ENCODE data around the gene TRAF3IP1. TPM values are rescaled to one million over a fixed set of nuclear protein-coding genes. Genes with fewer than 3 reads are reported as not detected.

The TRAF3IP1 gene
- total RNA-seq, 1 experiment from 2014 or later = 6.8 TPM

DNA sequence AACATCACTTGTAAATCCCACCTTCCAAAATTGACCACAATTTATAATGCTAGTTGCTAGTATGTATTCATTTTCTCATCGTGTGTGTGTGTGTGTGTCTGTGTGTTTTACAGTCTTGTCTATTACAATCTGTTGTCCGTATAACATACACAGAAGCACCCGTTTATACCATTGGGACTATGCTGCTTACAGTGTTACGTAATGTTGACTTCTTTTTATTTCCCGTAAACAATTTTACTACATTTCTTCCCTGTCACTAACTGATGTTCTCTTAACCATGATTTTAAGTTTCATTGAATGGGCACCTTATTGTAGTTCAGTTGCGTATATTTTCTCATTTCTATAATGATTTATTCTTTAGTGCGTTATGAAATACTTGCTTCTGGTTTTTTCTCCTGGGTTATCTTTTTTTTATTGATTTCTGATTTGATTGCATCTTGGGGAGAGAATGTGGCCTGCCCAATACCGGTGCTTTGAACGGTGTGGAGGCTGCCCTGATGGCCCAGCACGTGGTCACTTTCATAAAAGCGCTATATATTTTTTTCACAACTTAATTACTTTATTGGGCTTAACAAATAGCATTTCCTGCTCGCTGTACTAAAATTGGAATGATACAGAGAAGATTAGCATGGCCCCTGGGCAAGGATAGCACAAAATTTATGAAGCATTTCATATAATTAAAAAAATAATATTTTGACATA, 91.9 kb downstream of the TRAF3IP1 start:
- in situ Hi-C loops (cut with HindIII; ENCODE audit: low pct_unique_long_range_greater_than_20kb, low sequenced_read_pairs) = no loop called here
- DNase-seq (ENCODE audit: low read depth) = no peak

DNA sequence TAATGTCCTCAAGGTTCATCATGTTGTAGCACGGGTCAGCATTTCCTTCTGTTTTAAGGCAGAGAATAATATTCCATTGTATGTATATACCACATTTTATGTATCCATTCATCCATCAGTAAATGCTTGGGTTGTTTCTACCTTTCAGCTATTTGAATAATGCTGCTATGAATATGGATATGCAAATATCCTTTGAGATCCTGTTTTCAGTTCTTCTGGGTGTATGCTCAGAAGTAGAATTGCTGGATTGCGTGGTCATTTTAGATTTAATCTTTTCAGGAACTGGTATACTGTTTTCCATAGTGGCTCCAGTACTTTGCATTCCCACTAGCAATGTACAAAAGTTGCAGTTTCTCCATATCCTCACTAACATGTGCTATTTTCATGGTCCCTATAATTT, 93.0 kb downstream of the TRAF3IP1 start:
- in situ Hi-C loops (cut with HindIII; ENCODE audit: low pct_unique_long_range_greater_than_20kb, low sequenced_read_pairs) = no loop called here

DNA sequence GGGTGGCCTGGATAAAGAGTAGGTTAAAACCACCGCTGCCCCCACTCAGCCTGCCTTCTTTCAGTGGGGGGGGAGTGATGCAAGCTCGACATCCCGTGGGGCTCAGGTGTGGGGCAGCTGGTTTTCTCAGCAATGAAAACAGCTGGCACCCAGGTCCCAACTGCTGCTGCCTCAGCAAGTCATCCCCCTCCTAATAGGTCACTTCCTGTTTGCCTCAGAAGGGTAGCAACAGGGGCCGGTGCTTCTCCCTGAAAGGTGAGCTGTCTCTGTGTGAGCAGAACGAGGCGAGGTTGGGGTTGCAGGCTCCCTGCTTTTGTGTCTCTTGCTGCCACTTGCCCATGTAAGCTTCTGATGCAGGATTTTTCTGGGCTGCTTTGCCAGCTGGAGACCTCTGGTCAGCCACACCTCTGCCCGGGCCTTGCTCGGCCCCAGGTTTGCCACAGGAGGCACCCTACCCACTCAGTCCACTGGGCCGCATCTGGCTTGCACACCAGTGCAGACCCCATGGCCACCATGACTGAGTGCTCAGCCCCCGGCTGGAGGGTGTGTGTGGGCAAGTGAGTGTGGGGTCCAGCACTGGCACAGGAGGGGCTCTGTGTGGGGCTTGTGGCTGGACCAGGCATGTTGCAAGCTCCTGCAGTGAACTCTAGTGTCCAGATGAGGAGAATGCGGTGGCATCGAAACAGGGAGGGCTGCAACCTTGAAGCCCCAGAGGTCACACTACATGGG, 94.9 kb downstream of the TRAF3IP1 start:
- in situ Hi-C loops (cut with HindIII; ENCODE audit: low pct_unique_long_range_greater_than_20kb, low sequenced_read_pairs) = no loop called here
- DNase-seq (ENCODE audit: low read depth) = no peak

More for the DNA sequence above, 93.0 kb downstream of the TRAF3IP1 start:
- no peak for DNase-seq (ENCODE audit: low read depth)

- in situ Hi-C loops (cut with HindIII; ENCODE audit: low pct_unique_long_range_greater_than_20kb, low sequenced_read_pairs) = no loop called here
- no peak for DNase-seq (ENCODE audit: low read depth)
Measured at GRCh38 chr2:238415893-238416292, 95.6 kb downstream of the TRAF3IP1 start.

DNA sequence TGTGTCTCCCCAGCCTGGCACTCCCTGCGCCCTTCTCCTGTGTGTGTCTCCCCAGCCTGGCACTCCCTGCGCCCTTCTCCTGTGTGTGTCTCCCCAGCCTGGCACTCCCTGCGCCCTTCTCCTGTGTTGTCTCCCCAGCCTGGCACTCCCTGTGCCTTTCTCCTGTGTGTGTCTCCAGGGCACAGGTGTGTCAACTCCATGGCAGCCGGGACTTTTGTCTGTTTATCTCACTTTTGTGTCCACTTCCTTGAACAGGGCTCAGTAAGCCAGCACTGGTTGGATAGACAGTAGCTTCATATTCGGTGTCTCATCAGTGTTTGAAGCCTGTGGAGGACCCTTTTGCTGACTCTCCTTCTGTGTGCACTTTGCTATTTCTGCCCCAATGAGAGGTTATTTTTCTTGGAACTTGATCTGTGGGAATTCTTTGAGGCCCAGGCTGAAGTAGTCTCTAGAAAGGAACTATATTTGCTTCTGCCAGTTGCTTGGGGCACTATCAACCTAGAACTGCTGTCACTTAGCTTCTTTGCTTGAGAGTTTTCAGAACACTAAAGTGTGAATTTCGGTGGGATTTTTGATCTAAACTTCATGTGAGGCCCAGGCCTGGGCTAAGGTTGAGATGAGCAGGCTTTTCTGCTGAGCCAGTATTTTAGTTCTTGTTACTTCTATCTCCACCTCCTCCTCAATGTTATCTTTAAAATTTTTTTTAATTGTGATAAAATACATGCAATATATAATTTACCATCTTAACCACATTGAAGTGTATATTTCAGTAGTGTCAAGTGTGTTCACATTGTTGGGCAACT, 98.1 kb downstream of the TRAF3IP1 start:
- DNase-seq (ENCODE audit: low read depth) = no peak
- in situ Hi-C loops (cut with HindIII; ENCODE audit: low pct_unique_long_range_greater_than_20kb, low sequenced_read_pairs) = no loop called here

GRCh38 chr2:238418999-238419546, 98.8 kb downstream of the TRAF3IP1 start:
- in situ Hi-C loops (cut with HindIII; ENCODE audit: low pct_unique_long_range_greater_than_20kb, low sequenced_read_pairs) = no loop called here
- DNase-seq (ENCODE audit: low read depth) = no peak

GRCh38 chr2:238420442-238420841, 100.1 kb downstream of the TRAF3IP1 start:
- no peak for DNase-seq (ENCODE audit: low read depth)
- in situ Hi-C loops (cut with HindIII; ENCODE audit: low pct_unique_long_range_greater_than_20kb, low sequenced_read_pairs) = no loop called here

DNA sequence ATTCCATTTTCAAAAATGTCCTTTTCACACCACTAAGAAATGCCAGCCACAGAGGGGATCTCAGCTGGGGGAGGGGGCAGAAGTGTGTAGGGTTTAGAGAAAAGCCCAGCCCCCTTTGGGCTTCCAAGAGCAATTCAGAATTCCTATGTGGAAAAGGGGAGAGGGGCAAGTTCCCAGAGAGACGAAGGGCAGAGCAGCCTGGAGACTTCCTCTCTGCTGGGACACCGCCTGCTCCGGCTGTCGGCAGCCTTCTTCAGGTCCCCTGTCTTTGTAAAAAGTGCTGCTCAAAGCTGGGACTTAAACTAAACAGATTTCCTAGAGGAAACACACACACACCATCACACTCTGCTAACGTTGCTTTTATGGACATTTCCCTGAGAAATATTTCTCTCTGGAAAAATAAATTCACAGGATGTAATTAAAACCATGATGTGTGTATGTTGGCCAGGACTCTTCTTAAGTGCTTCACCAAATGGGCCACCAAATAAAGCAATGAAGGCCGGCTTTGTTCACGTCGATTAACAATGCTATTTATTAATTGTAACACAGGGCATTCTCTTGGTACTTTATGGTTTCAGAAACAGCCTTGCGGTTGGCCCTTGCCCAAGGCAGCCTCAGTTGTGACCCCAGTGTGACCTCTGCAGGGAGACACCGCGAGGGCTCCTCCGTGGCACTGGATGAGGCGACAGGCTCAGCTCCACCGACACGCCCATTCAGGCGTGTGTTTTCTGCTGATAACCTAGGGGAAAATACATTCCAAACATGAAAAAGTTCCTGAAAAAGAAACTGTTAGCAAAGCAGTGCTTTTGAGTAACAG, 100.8 kb downstream of the TRAF3IP1 start:
- in situ Hi-C loops (cut with HindIII; ENCODE audit: low pct_unique_long_range_greater_than_20kb, low sequenced_read_pairs) = no loop called here

GRCh38 chr2:238421695-238422035, 101.3 kb downstream of the TRAF3IP1 start:
- in situ Hi-C loops (cut with HindIII; ENCODE audit: low pct_unique_long_range_greater_than_20kb, low sequenced_read_pairs) = no loop called here
- no peak for DNase-seq (ENCODE audit: low read depth)

More for the DNA sequence above, 100.8 kb downstream of the TRAF3IP1 start:
- no peak for DNase-seq (ENCODE audit: low read depth)

- in situ Hi-C loops (cut with HindIII; ENCODE audit: low pct_unique_long_range_greater_than_20kb, low sequenced_read_pairs) = no loop called here
- DNase-seq (ENCODE audit: low read depth) = no peak
Measured at GRCh38 chr2:238422285-238422684, 102.0 kb downstream of the TRAF3IP1 start.

- in situ Hi-C loops (cut with HindIII; ENCODE audit: low pct_unique_long_range_greater_than_20kb, low sequenced_read_pairs) = no loop called here
- DNase-seq (ENCODE audit: low read depth) = no peak
Measured at GRCh38 chr2:238422940-238423339, 102.6 kb downstream of the TRAF3IP1 start.

GRCh38 chr2:238423561-238424312, 103.4 kb downstream of the TRAF3IP1 start:
- no peak for DNase-seq (ENCODE audit: low read depth)
- in situ Hi-C loops (cut with HindIII; ENCODE audit: low pct_unique_long_range_greater_than_20kb, low sequenced_read_pairs) = no loop called here

- DNase-seq (ENCODE audit: low read depth) = no peak
- in situ Hi-C loops (cut with HindIII; ENCODE audit: low pct_unique_long_range_greater_than_20kb, low sequenced_read_pairs) = no loop called here
Measured at GRCh38 chr2:238424313-238424700, 104.0 kb downstream of the TRAF3IP1 start.

DNA sequence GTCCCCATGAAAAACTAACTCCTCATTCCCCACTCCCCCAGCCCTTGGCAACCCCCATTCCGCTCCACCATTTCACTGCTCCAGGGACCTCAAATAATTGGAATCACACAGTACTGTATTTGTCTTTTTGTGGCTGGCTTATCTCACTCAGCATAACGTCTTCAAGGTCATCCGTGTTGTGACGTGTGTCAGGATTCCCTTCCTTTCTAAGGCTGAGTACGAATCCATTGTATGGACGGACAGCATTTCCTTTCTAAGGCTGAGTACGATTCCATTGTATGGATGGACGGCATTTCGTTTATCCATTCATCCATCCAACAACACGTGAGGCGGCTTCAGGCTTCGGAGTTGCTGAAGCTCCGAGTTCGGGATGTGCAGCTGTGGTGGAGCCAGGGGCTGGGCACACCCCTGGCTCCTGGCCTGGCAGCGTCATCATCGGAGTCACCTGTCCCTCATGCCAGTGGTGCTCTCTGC, 105.2 kb downstream of the TRAF3IP1 start:
- in situ Hi-C loops (cut with HindIII; ENCODE audit: low pct_unique_long_range_greater_than_20kb, low sequenced_read_pairs) = no loop called here

GRCh38 chr2:238425979-238426567, 105.8 kb downstream of the TRAF3IP1 start:
- in situ Hi-C loops (cut with HindIII; ENCODE audit: low pct_unique_long_range_greater_than_20kb, low sequenced_read_pairs) = no loop called here
- no peak for DNase-seq (ENCODE audit: low read depth)

More for the DNA sequence above, 105.2 kb downstream of the TRAF3IP1 start:
- DNase-seq (ENCODE audit: low read depth) = no peak

DNA sequence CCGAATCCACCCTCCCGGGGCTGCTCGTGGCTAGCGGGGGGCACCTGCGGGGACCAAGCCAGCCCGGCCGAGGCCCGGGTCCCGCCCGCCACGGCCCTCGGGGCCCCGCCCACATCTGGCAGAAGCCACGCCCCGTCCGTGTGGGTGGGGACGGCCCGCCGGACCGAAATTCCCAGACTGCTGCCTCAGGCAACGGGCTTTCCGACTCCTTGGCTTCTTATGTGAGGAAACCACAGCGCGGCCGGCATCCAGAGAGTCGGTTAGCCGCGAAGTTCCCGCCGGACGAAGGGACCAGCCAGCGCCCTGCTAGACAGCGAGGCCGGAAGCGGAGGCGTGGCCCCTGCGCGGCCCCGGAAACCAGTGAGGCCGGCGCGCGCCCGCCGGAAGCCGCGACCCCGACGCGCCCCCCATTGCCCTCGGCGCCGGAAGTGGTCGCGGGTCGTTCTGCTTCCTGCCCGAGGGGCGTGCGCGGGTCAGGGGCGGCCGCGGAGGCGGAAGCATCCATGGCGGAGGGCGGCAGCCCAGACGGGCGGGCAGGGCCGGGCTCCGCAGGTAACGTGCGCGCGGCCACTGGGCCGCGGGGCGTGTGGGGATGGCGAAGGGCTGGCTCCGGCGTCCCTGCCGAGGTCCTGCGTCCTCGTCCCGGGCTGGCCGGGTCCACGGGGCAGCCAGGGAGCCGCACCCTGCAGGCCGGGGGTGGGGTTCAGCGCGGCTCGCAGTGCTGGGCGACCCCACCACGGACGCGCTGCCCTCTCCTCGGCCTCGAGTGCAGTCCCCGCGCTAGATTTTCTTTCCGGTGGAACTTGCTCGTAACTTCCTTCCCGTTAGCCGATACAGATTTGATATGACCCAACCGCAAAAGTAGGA, 106.5 kb downstream of the TRAF3IP1 start, which contains the start of gene ASB1:
ASB1 (plus strand) TSS at position 360 of the 867 bp plus-strand sequence; CDS start at position 504, 144 bp downstream.
- in situ Hi-C loops (cut with HindIII; ENCODE audit: low pct_unique_long_range_greater_than_20kb, low sequenced_read_pairs) = no loop called here
- DNase-seq (ENCODE audit: low read depth) = peak; percentile 75

Measured in Caki2 (cell line).